ENCODE results near the gene GRHL1. TPM values are rescaled to one million over a fixed set of nuclear protein-coding genes. Genes with fewer than 3 reads are reported as not detected.

Gene GRHL1
- total and polyA plus RNA-seq, 3 donors from 2014 or later = 4.6 to 8.3 (median 8.0) TPM

DNA sequence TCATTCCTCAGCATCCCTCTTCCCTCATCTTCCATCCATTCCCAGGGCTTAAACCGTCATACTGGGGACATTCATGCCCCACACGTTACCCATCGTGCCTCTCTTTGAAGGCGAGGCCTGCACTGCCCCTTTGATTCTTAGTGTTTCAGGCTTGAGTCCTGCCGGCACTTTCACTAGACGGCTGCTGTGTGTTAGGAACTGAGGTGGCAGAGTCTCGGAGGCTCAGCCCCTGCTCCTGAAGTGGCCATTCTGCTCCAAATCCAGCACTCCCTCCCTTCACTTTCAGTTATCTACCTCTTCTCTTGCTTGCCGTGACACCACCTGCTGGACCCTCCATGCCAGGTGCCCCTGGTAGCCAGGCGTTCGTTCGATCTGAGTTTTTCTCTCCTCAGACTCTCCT lies 43.0 kb downstream of the GRHL1 start:
- DNase-seq = no peak
- no peaks in the 10 kb centered on the region for H3K9me3 ChIP-seq
- H3K27ac ChIP-seq = no peak overlapping the region
- 95 to 96% methylated on average over 11 of the region's 11 CpGs for WGBS, 2 donors
- TF ChIP-seq, protein P1, sequence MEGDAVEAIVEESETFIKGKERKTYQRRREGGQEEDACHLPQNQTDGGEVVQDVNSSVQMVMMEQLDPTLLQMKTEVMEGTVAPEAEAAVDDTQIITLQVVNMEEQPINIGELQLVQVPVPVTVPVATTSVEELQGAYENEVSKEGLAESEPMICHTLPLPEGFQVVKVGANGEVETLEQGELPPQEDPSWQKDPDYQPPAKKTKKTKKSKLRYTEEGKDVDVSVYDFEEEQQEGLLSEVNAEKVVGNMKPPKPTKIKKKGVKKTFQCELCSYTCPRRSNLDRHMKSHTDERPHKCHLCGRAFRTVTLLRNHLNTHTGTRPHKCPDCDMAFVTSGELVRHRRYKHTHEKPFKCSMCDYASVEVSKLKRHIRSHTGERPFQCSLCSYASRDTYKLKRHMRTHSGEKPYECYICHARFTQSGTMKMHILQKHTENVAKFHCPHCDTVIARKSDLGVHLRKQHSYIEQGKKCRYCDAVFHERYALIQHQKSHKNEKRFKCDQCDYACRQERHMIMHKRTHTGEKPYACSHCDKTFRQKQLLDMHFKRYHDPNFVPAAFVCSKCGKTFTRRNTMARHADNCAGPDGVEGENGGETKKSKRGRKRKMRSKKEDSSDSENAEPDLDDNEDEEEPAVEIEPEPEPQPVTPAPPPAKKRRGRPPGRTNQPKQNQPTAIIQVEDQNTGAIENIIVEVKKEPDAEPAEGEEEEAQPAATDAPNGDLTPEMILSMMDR (IDR thresholded peaks at IDR 0.05) = no peak
- no peak for TF ChIP-seq POLR2A (IDR thresholded peaks at IDR 0.05)
- H3K4me1 ChIP-seq = peaks cover 7% of the 10 kb centered on the region
- intact Hi-C loops (cut with DNase I; ENCODE audit: low total_unique reads) = no loop called here
- no peaks in the 10 kb centered on the region for H3K27me3 ChIP-seq
- no peak overlapping the region for H3K4me3 ChIP-seq
- H3K36me3 ChIP-seq (ENCODE audit: low read depth, missing control alignments) = no peaks in the 10 kb centered on the region

DNA sequence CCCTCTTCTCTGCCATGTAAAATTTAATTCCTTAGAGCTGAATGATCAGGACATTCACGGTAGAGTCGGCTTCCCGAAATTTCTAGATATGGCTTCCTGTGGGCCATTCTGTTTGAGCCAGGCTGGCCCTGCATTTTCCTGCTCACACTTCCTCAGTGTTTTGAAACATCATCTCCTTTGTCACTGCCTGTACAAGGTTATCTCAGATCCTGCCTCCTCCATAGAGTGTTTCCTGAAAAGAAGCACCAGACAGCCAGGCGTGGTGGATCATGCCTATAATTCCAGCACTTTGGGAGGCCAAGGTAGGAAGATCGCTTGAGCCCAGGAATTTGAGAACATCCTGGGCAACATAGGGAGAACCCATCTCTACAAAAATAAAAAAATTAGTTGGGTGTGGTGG lies 43.6 kb downstream of the GRHL1 start:
- intact Hi-C loops (cut with DNase I; ENCODE audit: low total_unique reads) = no loop called here
- TF ChIP-seq POLR2A (IDR thresholded peaks at IDR 0.05) = no peak
- TF ChIP-seq, protein P1 (IDR thresholded peaks at IDR 0.05) = no peak
- Histone ChIP-seq H3K27me3 (no peaks in the 10 kb centered on the region), H3K9me3 (no peaks in the 10 kb centered on the region), H3K27ac (no peak overlapping the region), H3K36me3 (ENCODE audit: low read depth, missing control alignments) (no peaks in the 10 kb centered on the region), H3K4me3 (no peak overlapping the region), H3K4me1 (peaks cover 7% of the 10 kb centered on the region)
- DNase-seq = no peak
- WGBS, 2 donors = 78 to 85% methylated on average over 4 to 5 of the region's 5 CpGs

DNA sequence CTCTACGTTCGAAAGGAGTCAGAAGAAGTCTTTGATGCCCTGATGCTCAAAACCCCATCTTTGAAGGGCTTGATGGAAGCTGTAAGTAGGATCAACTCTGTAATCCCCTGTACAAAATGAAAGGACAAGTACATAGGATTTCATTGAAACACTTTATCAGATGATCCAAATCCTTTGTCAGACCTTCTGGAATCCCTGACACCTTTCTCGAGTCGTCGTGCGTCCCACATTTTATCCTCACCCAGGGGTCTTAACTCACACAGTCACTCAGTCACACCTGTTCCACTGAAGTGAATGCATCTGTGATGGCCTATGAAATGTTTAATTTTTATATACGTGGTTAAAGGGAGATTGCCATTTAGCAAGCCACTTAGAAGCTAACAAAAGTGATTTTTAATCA lies 44.8 kb downstream of the GRHL1 start:
- no peak for TF ChIP-seq POLR2A (IDR thresholded peaks at IDR 0.05)
- H3K27me3 ChIP-seq = no peaks in the 10 kb centered on the region
- H3K9me3 ChIP-seq = no peaks in the 10 kb centered on the region
- no peak overlapping the region for H3K27ac ChIP-seq
- H3K4me3 ChIP-seq = no peak overlapping the region
- 89 to 95% methylated on average over 7 of the region's 7 CpGs for WGBS, 2 donors
- intact Hi-C loops (cut with DNase I; ENCODE audit: low total_unique reads) = no loop called here
- peaks cover 7% of the 10 kb centered on the region for H3K4me1 ChIP-seq
- H3K36me3 ChIP-seq (ENCODE audit: low read depth, missing control alignments) = no peaks in the 10 kb centered on the region
- no peak for DNase-seq

DNA sequence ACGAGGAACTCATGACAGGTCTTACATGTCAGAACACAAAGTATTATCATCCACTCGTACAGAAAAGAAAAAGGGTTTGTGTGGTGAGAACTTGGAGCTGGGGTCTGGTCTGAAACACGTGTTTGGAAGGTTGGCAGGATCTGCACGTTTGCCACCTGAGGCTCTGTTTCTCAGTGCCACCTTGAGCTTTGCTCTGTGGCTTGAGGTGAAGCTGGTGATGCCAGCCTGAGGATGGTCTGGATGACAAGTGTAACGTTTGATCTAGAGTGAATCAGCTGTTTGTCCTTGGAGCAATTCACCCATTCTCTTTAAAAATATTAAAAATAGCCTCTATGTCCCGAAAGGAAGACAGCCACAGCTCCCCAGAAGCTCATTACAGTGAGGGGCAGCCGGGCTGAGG lies 46.4 kb downstream of the GRHL1 start:
- intact Hi-C loops (cut with DNase I; ENCODE audit: low total_unique reads) = no loop called here
- 56 to 60% methylated on average over 7 of the region's 7 CpGs for WGBS, 2 donors

DNA sequence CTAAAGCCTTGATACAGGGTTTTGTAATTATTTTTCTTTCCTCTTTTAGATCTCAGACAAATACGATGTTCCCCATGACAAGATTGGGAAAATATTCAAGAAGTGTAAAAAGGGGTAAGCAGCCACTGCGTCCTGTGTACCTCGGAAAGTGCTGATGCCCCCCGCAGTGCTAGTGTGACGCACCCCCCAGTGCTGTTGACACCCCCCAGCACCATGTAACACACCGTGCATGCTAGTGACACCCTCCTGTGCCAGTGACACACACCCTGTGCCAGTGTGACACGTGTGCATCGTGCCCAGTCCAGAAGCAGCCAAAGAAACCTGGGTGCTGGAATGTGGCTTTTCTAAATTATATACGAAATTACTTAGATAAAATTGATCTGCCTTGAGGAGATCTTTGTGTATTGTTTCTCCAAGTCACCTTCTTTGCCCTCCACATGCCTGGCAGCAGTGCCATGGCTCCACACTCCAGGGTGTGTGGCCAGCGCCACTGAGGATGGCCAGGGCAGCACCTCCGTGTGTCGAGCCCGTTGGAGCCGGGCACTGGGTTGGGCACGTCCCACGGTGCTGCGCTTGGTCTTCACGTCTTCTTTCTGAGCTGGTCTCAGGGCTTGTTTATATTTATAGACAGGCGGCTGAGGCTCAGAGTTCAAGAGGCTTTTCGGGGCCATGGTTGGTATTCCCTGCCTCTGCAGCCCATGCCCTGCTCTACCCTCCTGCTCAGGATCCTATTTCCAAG lies 47.6 kb downstream of the GRHL1 start:
- DNase-seq = no peak

More for the DNA sequence above, 46.4 kb downstream of the GRHL1 start:
- no peak overlapping the region for H3K27ac ChIP-seq
- no peaks in the 10 kb centered on the region for H3K36me3 ChIP-seq (ENCODE audit: low read depth, missing control alignments)
- no peaks in the 10 kb centered on the region for H3K4me1 ChIP-seq
- TF ChIP-seq, protein P1 (IDR thresholded peaks at IDR 0.05) = no peak
- TF ChIP-seq POLR2A (IDR thresholded peaks at IDR 0.05) = no peak
- no peaks in the 10 kb centered on the region for H3K9me3 ChIP-seq
- no peaks in the 10 kb centered on the region for H3K27me3 ChIP-seq
- no peak for DNase-seq
- no peak overlapping the region for H3K4me3 ChIP-seq

More for the DNA sequence above, 47.6 kb downstream of the GRHL1 start:
- Histone ChIP-seq H3K27me3 (no peaks in the 10 kb centered on the region), H3K36me3 (ENCODE audit: low read depth, missing control alignments) (no peaks in the 10 kb centered on the region), H3K9me3 (no peaks in the 10 kb centered on the region), H3K27ac (no peak overlapping the region), H3K4me1 (no peaks in the 10 kb centered on the region), H3K4me3 (no peak overlapping the region)
- intact Hi-C loops (cut with DNase I; ENCODE audit: low total_unique reads) = no loop called here
- TF ChIP-seq, protein P1 (IDR thresholded peaks at IDR 0.05) = no peak
- no peak for TF ChIP-seq POLR2A (IDR thresholded peaks at IDR 0.05)
- WGBS, 2 donors = 87 to 90% methylated on average over 20 of the region's 20 CpGs

Data from testis (tissue), 3 donors.